EH (cell line): ENCODE results near the gene CEP162.
A peak's percentile ranks its signal among the peaks of the same experiment; 100 is the strongest.
"Not testable (repeated sequence)": the region's sequence is repeated elsewhere in the genome, so short reads cannot be mapped to it uniquely, and the experiment has no call there.

ENCODE experiments used
- DNase-seq: peaks from one replicate; pipeline ENCODE4 v3.0.0-alpha.2; 2015; ENCODE audit warnings: low read depth

The CEP162 gene

DNA sequence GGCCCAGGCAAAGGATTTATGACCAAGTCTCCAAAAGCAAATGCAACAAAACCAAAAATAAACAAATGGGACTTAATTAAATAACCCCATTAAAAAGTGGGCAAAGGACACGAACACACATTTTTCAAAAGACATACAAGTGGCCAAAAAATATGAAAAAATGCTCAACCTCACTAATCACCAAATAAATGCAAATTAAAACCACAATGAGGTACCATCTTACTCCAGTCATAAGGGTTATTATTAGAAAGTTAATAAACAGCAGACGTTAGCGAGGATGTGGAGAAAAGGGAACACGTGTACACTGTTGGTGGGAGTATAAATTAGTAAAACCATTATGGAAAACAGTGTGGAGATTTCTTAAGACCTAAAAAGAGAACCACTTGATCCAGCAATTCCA, 71.1 kb downstream of the CEP162 start:
- DNase-seq, result peak; percentile 59

GRCh38 chr6:84151669-84152068, 75.8 kb downstream of the CEP162 start:
- no peak for DNase-seq

GRCh38 chr6:84150705-84151104, 76.7 kb downstream of the CEP162 start:
- DNase-seq, result peak; percentile 72

- no peak for DNase-seq
These were observed 85.9 kb downstream of the CEP162 start for GRCh38 chr6:84141521-84141920.

DNA sequence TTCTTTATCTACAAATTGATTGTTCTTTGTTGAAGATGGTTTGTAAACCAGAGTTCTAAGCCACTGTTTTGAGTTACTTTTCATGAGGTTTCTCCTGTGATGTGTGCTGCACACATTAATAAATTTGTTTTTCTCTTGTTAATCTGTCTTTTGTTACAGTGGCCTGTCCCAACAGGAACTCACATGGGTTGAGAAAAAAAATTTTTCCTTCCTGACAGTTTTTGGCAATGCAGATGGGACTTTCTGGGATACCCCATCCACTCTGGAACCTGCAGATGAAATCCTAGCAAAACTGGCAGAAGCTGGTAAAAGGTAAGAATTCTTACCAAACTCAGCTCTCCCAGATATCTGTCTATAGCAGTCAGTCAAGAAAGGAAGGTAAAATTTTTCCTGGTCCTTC, 88.1 kb downstream of the CEP162 start:
- no peak for DNase-seq

- DNase-seq, result peak; percentile 31
These were observed 89.4 kb downstream of the CEP162 start for GRCh38 chr6:84137989-84138575.

GRCh38 chr6:84137051-84137375, 90.4 kb downstream of the CEP162 start:
- DNase-seq, result peak; percentile 34

DNA sequence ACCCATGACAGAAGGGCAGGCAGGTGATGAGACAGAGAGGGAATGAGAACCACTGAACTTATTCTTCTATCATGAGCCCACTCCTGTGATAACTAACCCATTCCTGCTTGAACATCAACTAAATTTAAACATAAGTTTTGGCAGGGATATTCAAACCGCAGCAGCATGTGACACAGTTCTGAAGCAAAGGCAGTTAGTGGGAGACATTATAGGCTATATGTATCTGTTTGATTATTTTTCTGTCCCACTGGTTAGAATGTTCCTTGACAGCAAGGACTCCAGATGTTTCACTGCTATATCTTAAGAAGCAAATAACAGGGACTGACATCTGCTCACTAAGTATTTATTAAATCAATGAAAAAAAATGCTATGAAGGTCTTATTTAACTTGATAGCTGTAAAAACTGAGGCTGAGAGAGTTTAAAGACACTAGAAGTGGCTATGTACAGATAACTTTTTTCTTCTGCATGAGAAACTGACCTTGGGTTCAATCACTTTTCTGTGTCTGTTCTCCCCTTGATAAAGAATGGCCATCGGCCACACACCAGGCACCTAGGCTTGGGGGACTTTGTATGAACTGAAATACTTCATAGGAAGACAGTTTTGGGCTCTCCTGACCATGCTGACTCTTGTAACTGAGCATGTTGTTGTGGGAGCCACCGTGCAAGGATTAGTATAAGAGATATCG, 90.9 kb downstream of the CEP162 start:
- no peak for DNase-seq

- DNase-seq, result peak; percentile 3
These were observed 92.2 kb downstream of the CEP162 start for GRCh38 chr6:84135291-84135690.

- not testable (repeated sequence) for DNase-seq
These were observed 94.1 kb downstream of the CEP162 start for GRCh38 chr6:84133385-84133784.

- DNase-seq, result not testable (repeated sequence)
These were observed 97.9 kb downstream of the CEP162 start for GRCh38 chr6:84129588-84129987.

- DNase-seq, result no peak
These were observed 104.3 kb downstream of the CEP162 start for GRCh38 chr6:84123186-84123585.

GRCh38 chr6:84119277-84119676, 108.2 kb downstream of the CEP162 start:
- DNase-seq, result no peak

DNA sequence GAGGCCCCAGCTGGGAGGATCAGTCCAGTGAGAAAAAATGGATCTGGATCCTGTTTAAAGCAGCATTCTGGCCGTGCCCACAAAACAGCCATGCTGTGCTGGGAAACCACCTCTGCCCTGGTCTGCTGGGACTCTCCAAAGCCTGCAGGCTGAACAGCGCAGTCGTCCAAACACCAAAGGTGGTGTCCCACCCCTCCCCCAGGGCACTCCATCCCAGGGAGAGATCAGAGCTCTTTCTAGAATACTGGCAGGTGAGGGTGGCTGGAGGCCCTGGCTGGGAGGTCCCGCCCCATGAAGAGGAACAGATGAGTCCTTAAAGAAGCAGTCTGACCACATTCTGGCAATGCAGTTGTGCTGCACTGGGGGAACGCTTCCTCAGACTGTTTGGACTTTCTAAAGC, 109.3 kb downstream of the CEP162 start:
- no peak for DNase-seq

- DNase-seq, result not testable (repeated sequence)
These were observed 112.4 kb downstream of the CEP162 start for GRCh38 chr6:84114933-84115594.

GRCh38 chr6:84111351-84111750, 116.1 kb downstream of the CEP162 start:
- not testable (repeated sequence) for DNase-seq

DNA sequence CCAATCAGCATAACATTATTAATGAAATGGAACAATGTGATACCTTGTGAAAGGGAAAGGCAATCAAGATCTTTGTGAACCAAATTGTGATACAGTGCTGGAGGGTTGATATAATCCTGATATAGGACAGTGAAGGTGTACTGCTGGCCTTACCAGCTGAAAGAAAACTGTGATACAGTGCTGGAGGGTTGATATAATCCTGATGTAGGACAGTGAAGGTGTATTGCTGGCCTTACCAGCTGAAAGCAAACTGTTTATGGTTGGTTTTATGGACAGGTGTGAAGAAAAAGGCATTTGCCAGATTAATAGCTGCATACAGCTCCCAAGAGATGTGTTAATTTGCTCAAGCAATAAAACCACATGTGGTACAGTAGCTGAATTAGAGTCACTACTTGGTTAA, 119.9 kb downstream of the CEP162 start:
- no peak for DNase-seq

DNA sequence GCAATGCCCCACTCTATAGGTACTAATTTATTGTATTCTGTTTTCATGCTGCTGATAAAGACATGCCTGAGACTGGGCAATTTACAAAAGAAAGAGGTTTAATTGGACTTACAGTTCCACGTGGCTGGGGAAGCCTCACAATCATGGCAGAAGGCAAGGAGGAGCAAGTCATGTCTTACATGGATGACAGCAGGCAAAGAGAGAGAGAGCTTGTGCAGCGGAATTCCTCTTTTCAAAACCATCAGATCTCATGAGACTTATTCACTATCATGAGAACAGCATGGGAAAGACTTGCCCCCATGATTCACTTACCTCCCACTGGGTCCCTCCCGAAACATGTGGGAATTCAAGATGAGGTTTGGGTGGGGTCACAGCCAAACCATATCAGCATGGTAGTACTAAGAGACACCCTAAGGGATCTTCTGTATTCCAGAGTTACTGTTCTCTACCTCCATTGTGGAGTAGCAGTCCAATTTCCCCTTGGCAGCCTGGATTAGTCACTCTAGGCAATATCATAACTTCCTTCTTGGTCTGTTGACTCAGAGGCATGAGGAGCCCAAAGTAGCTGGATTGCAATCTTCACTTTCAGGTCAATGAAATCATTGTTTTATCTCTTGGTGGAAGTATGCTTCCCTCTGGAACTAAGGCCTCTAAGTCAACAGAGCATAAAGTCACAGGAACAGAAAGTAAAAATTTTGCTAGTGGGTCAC, 122.1 kb downstream of the CEP162 start:
- DNase-seq, result peak; percentile 51

- peak; percentile 75 for DNase-seq
These were observed 124.4 kb downstream of the CEP162 start for GRCh38 chr6:84103029-84103428.

DNA sequence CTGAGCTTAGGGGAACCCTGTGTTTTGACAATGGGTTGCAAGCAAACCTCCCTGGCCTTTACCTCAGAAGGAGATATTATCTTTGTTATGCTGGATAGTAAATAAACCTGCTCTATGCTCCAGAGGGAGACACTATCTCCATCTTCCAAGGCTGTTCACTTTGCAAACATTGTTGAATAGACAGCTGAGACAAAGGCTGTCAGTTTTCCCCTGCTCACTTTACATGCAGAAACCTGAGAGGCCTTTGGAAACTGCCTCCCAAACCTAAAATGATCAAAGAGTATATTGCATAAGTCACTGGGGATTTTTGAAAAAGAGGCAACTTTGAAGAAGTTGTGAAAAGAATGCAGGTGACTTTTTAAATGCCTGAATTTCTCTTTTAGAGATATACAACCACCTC, 132.3 kb downstream of the CEP162 start:
- DNase-seq, result no peak

- DNase-seq, result peak; percentile 43
These were observed 133.7 kb downstream of the CEP162 start for GRCh38 chr6:84093441-84094435.

- no peak for DNase-seq
These were observed 137.9 kb downstream of the CEP162 start for GRCh38 chr6:84089552-84089951.
